Left lung (tissue), 10 donors: ENCODE results near the gene ERCC6L. TPM values are rescaled to one million over a fixed set of nuclear protein-coding genes. Genes with fewer than 3 reads are reported as not detected.

Experiments
- ATAC-seq: fragments of 200-7000 bp; cut with Tn5 transposase; one replicate; pipeline ENCODE4 v1.9.1; 2020; ENCODE audit warnings: moderate library complexity
- DNase-seq, 4 donors: peaks; one replicate each; pipeline ENCODE4 v3.0.0-alpha.2; 2013 to 2020
- H3K27ac ChIP-seq, 2 donors: fragments of 200-600 bp; sonication (generic) in 1 of 2; one replicate each; pipeline versions ENCODE4 v1.5.0 to v1.8.0; 2020 to 2021
- H3K27me3 ChIP-seq, 2 donors: fragments of 200-600 bp; sonication (generic) in 1 of 2; one replicate each; pipeline versions ENCODE4 v1.5.0 to v1.8.0; 2020 to 2021
- H3K36me3 ChIP-seq, 2 donors: fragments of 200-600 bp; sonication (generic) in 1 of 2; one replicate each; pipeline versions ENCODE4 v1.5.0 to v1.8.0; 2020 to 2021
- H3K4me1 ChIP-seq, 2 donors: fragments of 200-600 bp; one replicate each; pipeline ENCODE4 v1.8.0; 2021
- H3K4me3 ChIP-seq, 2 donors: fragments of 200-600 bp; sonication (generic) in 1 of 2; one replicate each; pipeline versions ENCODE4 v1.5.0 to v1.8.0; 2020 to 2021; ENCODE audit warnings: mild to moderate bottlenecking in 1 of 2
- H3K9me3 ChIP-seq, 2 donors: fragments of 200-600 bp; sonication (generic) in 1 of 2; one replicate each; pipeline versions ENCODE4 v1.5.0 to v1.8.0; 2020 to 2021
- intact Hi-C, 2 donors: fragments of 100-400 bp; cut with DNase I; formaldehyde crosslinking; loops; one replicate each; pipeline versions ENCODE4 v1.11.2 to v1.14.2; 2022
- polyA plus RNA-seq, 6 donors: library from polyadenylated mRNA; unstranded; fragments of 120-200 nt; gene quantifications; one replicate each; pipeline ENCODE4 v1.2.1, GENCODE V29; 2013; ENCODE audit not compliant: insufficient read length in 6 of 6
- total RNA-seq, 2 donors: library from RNA; stranded (reverse); fragmentation: NEBNext Ultra II Directional; extraction: Animal tissue kit (Norgen Biotek cat#: 25700); gene quantifications; one replicate each; pipeline ENCODE4 v1.2.1, GENCODE V29; 2021
- TF ChIP-seq, protein P1 (sequence below), 2 donors: fragments of 200-600 bp; sonication (generic) in 1 of 2; IDR thresholded peaks; one replicate each; pipeline versions ENCODE4 v1.5.0 to v1.8.0; 2021; ENCODE audit warnings: antibody characterized with exemption in 2 of 2
- donor health status: DM: no; HTN: yes; CAD: no.
- donor health status: DM: no; HTN: no; CAD: no.

The ERCC6L gene
- total and polyA plus RNA-seq, 8 donors = 1.1 to 6.8 (median 3.6) TPM

GRCh38 chrX:72158773-72159172 lies 80.1 kb downstream of the ERCC6L start:
- ATAC-seq (no peak), DNase-seq (no peak)
- Histone ChIP-seq H3K27me3 (no peaks in the 10 kb centered on the region), H3K36me3 (no peaks in the 10 kb centered on the region), H3K9me3 (no peaks in the 10 kb centered on the region), H3K27ac (no peak overlapping the region), H3K4me1 (no peaks in the 10 kb centered on the region), H3K4me3 (no peak overlapping the region)
- intact Hi-C loops = no loop called here
- TF ChIP-seq, protein P1, sequence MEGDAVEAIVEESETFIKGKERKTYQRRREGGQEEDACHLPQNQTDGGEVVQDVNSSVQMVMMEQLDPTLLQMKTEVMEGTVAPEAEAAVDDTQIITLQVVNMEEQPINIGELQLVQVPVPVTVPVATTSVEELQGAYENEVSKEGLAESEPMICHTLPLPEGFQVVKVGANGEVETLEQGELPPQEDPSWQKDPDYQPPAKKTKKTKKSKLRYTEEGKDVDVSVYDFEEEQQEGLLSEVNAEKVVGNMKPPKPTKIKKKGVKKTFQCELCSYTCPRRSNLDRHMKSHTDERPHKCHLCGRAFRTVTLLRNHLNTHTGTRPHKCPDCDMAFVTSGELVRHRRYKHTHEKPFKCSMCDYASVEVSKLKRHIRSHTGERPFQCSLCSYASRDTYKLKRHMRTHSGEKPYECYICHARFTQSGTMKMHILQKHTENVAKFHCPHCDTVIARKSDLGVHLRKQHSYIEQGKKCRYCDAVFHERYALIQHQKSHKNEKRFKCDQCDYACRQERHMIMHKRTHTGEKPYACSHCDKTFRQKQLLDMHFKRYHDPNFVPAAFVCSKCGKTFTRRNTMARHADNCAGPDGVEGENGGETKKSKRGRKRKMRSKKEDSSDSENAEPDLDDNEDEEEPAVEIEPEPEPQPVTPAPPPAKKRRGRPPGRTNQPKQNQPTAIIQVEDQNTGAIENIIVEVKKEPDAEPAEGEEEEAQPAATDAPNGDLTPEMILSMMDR (IDR thresholded peaks at IDR 0.05) = no peak

Other genes starting within 250 kb of the ERCC6L start
- gene RTL5, start 107.1 kb downstream of the ERCC6L start, total RNA-seq = 10 to 100 TPM; 10.6 to 13.3 TPM
- 10 to 100 TPM; 21.7 to 29.8 (median 25.6) TPM for gene RTL5, start 107.1 kb downstream of the ERCC6L start, polyA plus RNA-seq
- gene PIN4, start 57.3 kb downstream of the ERCC6L start, total RNA-seq = 1 to 10 TPM; 7.6 to 9.0 TPM
- gene PIN4, start 57.3 kb downstream of the ERCC6L start, polyA plus RNA-seq = 10 to 100 TPM; 28.2 to 43.3 (median 39.0) TPM
- gene RPS4X, start 38.2 kb upstream of the ERCC6L start, total RNA-seq = 1,000 to 10,000 TPM in 1 of 2 donors, 100 to 1,000 TPM in 1; 576 to 1,027 TPM
- gene RPS4X, start 38.2 kb upstream of the ERCC6L start, polyA plus RNA-seq = 1,000 to 10,000 TPM; 1,671 to 2,967 (median 2,194) TPM
- gene CITED1, start 66.9 kb upstream of the ERCC6L start, total RNA-seq = 1 to 10 TPM in 1 of 2 donors, under 1 TPM in 1; 0.39 to 3.8 TPM
- gene CITED1, start 66.9 kb upstream of the ERCC6L start, polyA plus RNA-seq = under 1 TPM in 5 of 6 donors, not detected in 1; 0.59 to 0.96 (median 0.61) TPM